GM23338 (cell line): ENCODE results near the gene PACS2. TPM values are rescaled to one million over a fixed set of nuclear protein-coding genes. Genes with fewer than 3 reads are reported as not detected.

Experiments
- ATAC-seq: fragments of 200-7000 bp; cut with Tn5 transposase; 3 replicates; pipeline ENCODE4 v1.9.1; 2020
- DNase-seq: peaks from one replicate; pipeline ENCODE4 v3.0.0-alpha.2; 2015; ENCODE audit warnings: low spot score
- H2AFZ ChIP-seq: fragments of 200-600 bp; sonication (generic); 2 replicates; pipeline ENCODE4 v1.8.0; 2016; ENCODE audit warnings: antibody characterized with exemption, mild to moderate bottlenecking, moderate library complexity
- H3F3A ChIP-seq: fragments of 200-600 bp; sonication (generic); replicated peaks from 2 replicates; pipeline ENCODE4 v1.8.0; 2017; ENCODE audit warnings: antibody characterized with exemption, mixed run types, low read depth
- H3K27ac ChIP-seq: fragments of 200-600 bp; sonication (generic); 2 replicates; pipeline ENCODE4 v1.6.1; 2016; ENCODE audit warnings: low read depth
- H3K27me3 ChIP-seq: fragments of 200-600 bp; sonication (generic); 2 replicates; pipeline ENCODE4 v1.8.0; 2016; ENCODE audit warnings: mild to moderate bottlenecking, mixed run types, moderate library complexity; ENCODE audit not compliant: insufficient read depth
- H3K36me3 ChIP-seq: fragments of 200-600 bp; sonication (generic); 2 replicates; pipeline ENCODE4 v1.8.0; 2016; ENCODE audit warnings: mild to moderate bottlenecking; ENCODE audit not compliant: insufficient read depth
- H3K4me1 ChIP-seq: fragments of 200-600 bp; sonication (generic); 2 replicates; pipeline ENCODE4 v1.8.0; 2016; ENCODE audit warnings: mild to moderate bottlenecking, moderate library complexity; ENCODE audit not compliant: insufficient read depth
- H3K4me2 ChIP-seq: fragments of 200-600 bp; sonication (generic); 2 replicates; pipeline ENCODE4 v1.7.1; 2017; ENCODE audit warnings: mixed run types
- H3K4me3 ChIP-seq: fragments of 200-600 bp; sonication (generic); 2 replicates; pipeline ENCODE4 v1.6.1; 2016; ENCODE audit warnings: mixed run types
- H3K79me2 ChIP-seq: fragments of 200-600 bp; sonication (generic); replicated peaks from 2 replicates; pipeline ENCODE4 v1.8.0; 2017; ENCODE audit warnings: mild to moderate bottlenecking; ENCODE audit not compliant: insufficient read depth
- H3K9me2 ChIP-seq: fragments of 200-600 bp; sonication (generic); 2 replicates; pipeline ENCODE4 v1.8.0; 2017; ENCODE audit not compliant: insufficient read depth
- H4K20me1 ChIP-seq: fragments of 200-600 bp; sonication (generic); replicated peaks from 2 replicates; pipeline ENCODE4 v1.8.0; 2017; ENCODE audit warnings: mild to moderate bottlenecking; ENCODE audit not compliant: insufficient read depth
- H3K27ac Mint-ChIP-seq: 2 replicates; pipeline ENCODE4 v1.8.0; 2020; ENCODE audit warnings: inconsistent platforms, mild to moderate bottlenecking, moderate library complexity, mixed read lengths
- H3K27me3 Mint-ChIP-seq: 3 replicates; pipeline ENCODE4 v1.8.0; 2022; ENCODE audit warnings: low read depth, mild to moderate bottlenecking, moderate library complexity, mixed read lengths, inconsistent platforms; ENCODE audit not compliant: insufficient read depth, poor library complexity
- H3K36me3 Mint-ChIP-seq: 3 replicates; pipeline ENCODE4 v1.8.0; 2021; ENCODE audit warnings: low read depth, mild to moderate bottlenecking, inconsistent platforms, moderate library complexity, mixed read lengths
- H3K4me1 Mint-ChIP-seq: 3 replicates; pipeline ENCODE4 v1.8.0; 2020; ENCODE audit warnings: mild to moderate bottlenecking, inconsistent platforms, mixed read lengths
- H3K4me3 Mint-ChIP-seq: 3 replicates; pipeline ENCODE4 v1.8.0; 2021; ENCODE audit warnings: moderate library complexity, mild to moderate bottlenecking, inconsistent platforms, mixed read lengths
- H3K9me3 Mint-ChIP-seq: 3 replicates; pipeline ENCODE4 v1.8.0; 2020; ENCODE audit warnings: moderate library complexity, mild to moderate bottlenecking, inconsistent platforms, mixed read lengths
- EZH2 ChIP-seq: fragments of 200-600 bp; sonication (generic); IDR thresholded peaks from one replicate; pipeline ENCODE4 v1.8.0; 2017; ENCODE audit warnings: antibody characterized with exemption, mild to moderate bottlenecking, low read depth; ENCODE audit not compliant: unreplicated experiment
- EZH2phosphoT487 ChIP-seq: fragments of 200-600 bp; sonication (generic); IDR thresholded peaks from one replicate; pipeline ENCODE4 v1.8.1; 2018; ENCODE audit warnings: antibody characterized with exemption; ENCODE audit not compliant: unreplicated experiment
- STAT1 ChIP-seq: IDR thresholded peaks from one replicate; pipeline ENCODE4 v1.6.1; 2016; ENCODE audit warnings: antibody characterized with exemption; ENCODE audit not compliant: unreplicated experiment
- ZNF114 ChIP-seq: fragments of 250-450 bp; sonication (Bioruptor Pico); IDR thresholded peaks from 2 replicates; pipeline ENCODE4 v1.5.0; 2020; ENCODE audit warnings: mild to moderate bottlenecking, moderate library complexity
- ZNF331 ChIP-seq: fragments of 250-450 bp; sonication (Bioruptor Pico); IDR thresholded peaks from 2 replicates; pipeline ENCODE4 v1.5.0; 2020; ENCODE audit warnings: low read depth, mild to moderate bottlenecking, moderate library complexity
- polyA plus RNA-seq: library from polyadenylated mRNA; unstranded; fragments of >200 nt; fragmentation: Nextera tagmentation; extraction: Ambion mirVana; gene quantifications from 2 replicates; pipeline ENCODE4 v1.2.1, GENCODE V29; 2016
- total RNA-seq: library from RNA; depleted of rRNA; stranded (reverse); fragments of >200 nt; shearing (Covaris generic); gene quantifications from 2 replicates; pipeline ENCODE4 v1.2.3, GENCODE V29; 2014
- TF ChIP-seq, protein P1 (sequence below): fragments of 250-450 bp; sonication (Bioruptor Pico); IDR thresholded peaks from 2 replicates; pipeline ENCODE4 v1.5.0; 2020; ENCODE audit warnings: mild to moderate bottlenecking, moderate library complexity
- TF ChIP-seq, protein P2 (sequence below): IDR thresholded peaks from 2 replicates; pipeline ENCODE4 v1.6.1; 2016; ENCODE audit warnings: antibody characterized with exemption

Gene PACS2
- total and polyA plus RNA-seq, 2 experiments from 2014 or later = 22.5 to 79.0 TPM

DNA sequence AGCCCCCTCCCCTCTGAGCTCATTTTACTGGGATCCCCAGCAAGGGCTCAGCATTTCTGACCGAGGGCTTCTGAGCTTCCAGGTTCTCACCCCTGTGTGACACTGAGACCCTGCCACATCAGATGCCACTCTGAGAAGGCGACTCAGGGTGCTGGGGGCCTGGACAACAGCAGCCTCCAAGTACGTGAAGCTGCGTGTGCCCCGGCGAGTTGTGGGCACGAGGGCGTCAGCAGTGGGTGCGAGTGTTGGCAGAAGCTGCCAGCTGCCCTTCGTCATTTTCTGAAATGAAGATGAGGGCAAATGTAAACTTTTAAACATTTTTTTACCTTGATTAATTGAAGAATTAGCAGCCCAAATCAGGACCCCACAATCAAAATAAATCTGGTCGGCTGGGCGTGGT lies 51.1 kb downstream of the PACS2 start:
- H3K4me3 ChIP-seq = no peak overlapping the region
- H2AFZ ChIP-seq = no peak overlapping the region
- no peak overlapping the region for H3K27ac ChIP-seq
- no peaks in the 10 kb centered on the region for H3K4me1 ChIP-seq
- no peaks in the 10 kb centered on the region for H3K79me2 ChIP-seq
- H3K27me3 ChIP-seq = no peaks in the 10 kb centered on the region
- H4K20me1 ChIP-seq = peaks cover 5% of the 10 kb centered on the region
- Mint-ChIP-seq H3K27ac (no peak overlapping the region), H3K36me3 (peaks cover 7% of the 10 kb centered on the region; the same call in 2 of the 3 replicates), H3K4me1 (peaks cover 6% of the 10 kb centered on the region; the same call in 2 of the 3 replicates), H3K27me3 (peaks cover 22% of the 10 kb centered on the region), H3K4me3 (no peak overlapping the region), H3K9me3 (no peaks in the 10 kb centered on the region)
- DNase-seq (no peak), ATAC-seq (no peak)
- H3K36me3 ChIP-seq = no peaks in the 10 kb centered on the region
- H3K4me2 ChIP-seq = no peak overlapping the region
- TF ChIP-seq ZNF331 (CRISPR knock-in tag) (no peak), EZH2phosphoT487 (no peak), STAT1 (no peak), EZH2 (no peak), ZNF114 (CRISPR knock-in tag) (no peak)
- TF ChIP-seq, protein P1, sequence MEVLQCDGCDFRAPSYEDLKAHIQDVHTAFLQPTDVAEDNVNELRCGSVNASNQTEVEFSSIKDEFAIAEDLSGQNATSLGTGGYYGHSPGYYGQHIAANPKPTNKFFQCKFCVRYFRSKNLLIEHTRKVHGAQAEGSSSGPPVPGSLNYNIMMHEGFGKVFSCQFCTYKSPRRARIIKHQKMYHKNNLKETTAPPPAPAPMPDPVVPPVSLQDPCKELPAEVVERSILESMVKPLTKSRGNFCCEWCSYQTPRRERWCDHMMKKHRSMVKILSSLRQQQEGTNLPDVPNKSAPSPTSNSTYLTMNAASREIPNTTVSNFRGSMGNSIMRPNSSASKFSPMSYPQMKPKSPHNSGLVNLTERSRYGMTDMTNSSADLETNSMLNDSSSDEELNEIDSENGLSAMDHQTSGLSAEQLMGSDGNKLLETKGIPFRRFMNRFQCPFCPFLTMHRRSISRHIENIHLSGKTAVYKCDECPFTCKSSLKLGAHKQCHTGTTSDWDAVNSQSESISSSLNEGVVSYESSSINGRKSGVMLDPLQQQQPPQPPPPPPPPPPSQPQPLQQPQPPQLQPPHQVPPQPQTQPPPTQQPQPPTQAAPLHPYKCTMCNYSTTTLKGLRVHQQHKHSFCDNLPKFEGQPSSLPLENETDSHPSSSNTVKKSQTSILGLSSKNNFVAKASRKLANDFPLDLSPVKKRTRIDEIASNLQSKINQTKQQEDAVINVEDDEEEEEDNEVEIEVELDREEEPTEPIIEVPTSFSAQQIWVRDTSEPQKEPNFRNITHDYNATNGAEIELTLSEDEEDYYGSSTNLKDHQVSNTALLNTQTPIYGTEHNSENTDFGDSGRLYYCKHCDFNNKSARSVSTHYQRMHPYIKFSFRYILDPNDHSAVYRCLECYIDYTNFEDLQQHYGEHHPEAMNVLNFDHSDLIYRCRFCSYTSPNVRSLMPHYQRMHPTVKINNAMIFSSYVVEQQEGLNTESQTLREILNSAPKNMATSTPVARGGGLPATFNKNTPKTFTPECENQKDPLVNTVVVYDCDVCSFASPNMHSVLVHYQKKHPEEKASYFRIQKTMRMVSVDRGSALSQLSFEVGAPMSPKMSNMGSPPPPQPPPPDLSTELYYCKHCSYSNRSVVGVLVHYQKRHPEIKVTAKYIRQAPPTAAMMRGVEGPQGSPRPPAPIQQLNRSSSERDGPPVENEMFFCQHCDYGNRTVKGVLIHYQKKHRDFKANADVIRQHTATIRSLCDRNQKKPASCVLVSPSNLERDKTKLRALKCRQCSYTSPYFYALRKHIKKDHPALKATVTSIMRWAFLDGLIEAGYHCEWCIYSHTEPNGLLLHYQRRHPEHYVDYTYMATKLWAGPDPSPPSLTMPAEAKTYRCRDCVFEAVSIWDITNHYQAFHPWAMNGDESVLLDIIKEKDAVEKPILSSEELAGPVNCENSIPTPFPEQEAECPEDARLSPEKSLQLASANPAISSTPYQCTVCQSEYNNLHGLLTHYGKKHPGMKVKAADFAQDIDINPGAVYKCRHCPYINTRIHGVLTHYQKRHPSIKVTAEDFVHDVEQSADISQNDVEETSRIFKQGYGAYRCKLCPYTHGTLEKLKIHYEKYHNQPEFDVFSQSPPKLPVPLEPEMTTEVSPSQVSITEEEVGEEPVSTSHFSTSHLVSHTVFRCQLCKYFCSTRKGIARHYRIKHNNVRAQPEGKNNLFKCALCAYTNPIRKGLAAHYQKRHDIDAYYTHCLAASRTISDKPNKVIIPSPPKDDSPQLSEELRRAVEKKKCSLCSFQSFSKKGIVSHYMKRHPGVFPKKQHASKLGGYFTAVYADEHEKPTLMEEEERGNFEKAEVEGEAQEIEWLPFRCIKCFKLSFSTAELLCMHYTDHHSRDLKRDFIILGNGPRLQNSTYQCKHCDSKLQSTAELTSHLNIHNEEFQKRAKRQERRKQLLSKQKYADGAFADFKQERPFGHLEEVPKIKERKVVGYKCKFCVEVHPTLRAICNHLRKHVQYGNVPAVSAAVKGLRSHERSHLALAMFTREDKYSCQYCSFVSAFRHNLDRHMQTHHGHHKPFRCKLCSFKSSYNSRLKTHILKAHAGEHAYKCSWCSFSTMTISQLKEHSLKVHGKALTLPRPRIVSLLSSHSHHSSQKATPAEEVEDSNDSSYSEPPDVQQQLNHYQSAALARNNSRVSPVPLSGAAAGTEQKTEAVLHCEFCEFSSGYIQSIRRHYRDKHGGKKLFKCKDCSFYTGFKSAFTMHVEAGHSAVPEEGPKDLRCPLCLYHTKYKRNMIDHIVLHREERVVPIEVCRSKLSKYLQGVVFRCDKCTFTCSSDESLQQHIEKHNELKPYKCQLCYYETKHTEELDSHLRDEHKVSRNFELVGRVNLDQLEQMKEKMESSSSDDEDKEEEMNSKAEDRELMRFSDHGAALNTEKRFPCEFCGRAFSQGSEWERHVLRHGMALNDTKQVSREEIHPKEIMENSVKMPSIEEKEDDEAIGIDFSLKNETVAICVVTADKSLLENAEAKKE (CRISPR knock-in tag) = no peak
- TF ChIP-seq, protein P2, sequence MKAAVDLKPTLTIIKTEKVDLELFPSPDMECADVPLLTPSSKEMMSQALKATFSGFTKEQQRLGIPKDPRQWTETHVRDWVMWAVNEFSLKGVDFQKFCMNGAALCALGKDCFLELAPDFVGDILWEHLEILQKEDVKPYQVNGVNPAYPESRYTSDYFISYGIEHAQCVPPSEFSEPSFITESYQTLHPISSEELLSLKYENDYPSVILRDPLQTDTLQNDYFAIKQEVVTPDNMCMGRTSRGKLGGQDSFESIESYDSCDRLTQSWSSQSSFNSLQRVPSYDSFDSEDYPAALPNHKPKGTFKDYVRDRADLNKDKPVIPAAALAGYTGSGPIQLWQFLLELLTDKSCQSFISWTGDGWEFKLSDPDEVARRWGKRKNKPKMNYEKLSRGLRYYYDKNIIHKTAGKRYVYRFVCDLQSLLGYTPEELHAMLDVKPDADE = no peak
- no peaks in the 10 kb centered on the region for H3K9me2 ChIP-seq
- 0 out of 2 replicates have a peak, but pooled peaks cover 10% of the 10 kb centered on the region for H3F3A ChIP-seq
